Measurements from ENCODE around the gene GLRX5.

- no peak for TF ChIP-seq POLR2A (IDR thresholded peaks at IDR 0.05)
- no peak for TF ChIP-seq CTCF (IDR thresholded peaks at IDR 0.05)
- TF ChIP-seq EP300 (IDR thresholded peaks at IDR 0.05), result no peak
These were observed 9.7 kb downstream of the GLRX5 start for GRCh38 chr14:95544588-95544987.
